GM21619 (cell line): ENCODE measurements around the gene RAET1G.
A peak's percentile ranks its signal among the peaks of the same experiment; 100 is the strongest.
"Not testable (repeated sequence)": the region's sequence is repeated elsewhere in the genome, so short reads cannot be mapped to it uniquely, and the experiment has no call there.

Source experiments
- ATAC-seq: cut with Tn5 transposase; IDR thresholded peaks from one replicate; pipeline ENCODE4 v1.9.1; 2021; ENCODE audit not compliant: unreplicated experiment

Gene RAET1G

DNA sequence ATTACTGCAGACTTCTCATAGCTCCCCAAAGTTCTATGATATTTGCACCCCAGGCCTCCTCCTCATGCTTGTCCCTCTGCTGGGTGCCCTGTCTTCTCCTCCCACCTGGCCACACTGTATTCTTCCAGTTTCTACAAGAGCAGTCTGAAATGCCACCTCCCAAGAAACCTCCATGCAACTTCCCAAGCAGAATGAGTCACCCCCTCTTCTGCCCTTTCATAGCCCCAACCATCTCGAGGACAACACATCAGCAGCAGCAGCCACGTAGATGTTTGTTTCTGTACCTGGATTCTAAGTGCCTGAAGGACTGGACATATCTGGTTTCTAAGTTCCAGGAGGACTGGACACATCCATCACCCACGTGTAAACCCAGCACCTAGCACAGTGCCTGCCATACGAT, 12.3 kb upstream of the RAET1G start:
- ATAC-seq, result no peak

DNA sequence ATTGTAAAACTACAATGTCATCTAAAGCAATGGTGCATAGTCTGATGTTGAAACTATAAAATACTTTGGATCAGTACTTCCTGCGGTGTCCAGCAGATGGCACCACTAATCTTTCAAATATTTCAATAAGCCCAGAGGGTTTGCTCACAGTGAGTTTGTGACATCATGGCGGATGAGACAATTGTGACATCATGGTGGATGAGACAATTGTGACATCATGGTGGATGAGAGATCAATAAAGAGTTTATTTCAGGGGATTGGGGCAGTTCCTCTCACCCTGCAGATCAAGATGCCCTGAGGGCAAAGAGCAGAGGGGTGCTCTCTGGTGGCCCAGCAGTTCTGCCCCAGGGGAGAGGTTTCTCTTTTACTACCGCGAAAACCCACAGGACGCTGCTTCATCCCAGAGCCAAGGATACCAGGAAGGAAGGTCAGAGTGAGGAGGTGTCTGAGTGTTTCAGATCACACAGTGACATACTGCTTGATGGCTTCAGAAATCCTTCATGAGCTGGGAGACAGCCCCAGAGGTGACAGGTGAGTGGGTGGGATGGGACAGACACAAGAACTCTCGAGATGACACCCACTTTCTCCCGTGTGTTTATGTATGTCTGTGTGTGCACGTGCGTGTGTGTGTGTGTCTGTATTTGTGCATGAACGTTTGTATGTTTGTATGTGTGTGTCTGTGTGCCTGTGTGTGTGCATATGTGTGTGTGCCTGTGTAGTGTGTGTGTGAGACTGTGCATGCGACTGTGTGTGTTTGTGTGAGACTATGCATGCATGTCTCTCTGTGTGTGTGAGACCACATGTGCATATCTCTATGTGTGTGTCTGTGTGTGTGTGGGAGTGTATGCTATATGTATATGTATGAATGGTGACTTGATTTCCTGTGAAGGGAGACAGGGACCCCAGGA, 11.6 kb upstream of the RAET1G start:
- no peak for ATAC-seq

DNA sequence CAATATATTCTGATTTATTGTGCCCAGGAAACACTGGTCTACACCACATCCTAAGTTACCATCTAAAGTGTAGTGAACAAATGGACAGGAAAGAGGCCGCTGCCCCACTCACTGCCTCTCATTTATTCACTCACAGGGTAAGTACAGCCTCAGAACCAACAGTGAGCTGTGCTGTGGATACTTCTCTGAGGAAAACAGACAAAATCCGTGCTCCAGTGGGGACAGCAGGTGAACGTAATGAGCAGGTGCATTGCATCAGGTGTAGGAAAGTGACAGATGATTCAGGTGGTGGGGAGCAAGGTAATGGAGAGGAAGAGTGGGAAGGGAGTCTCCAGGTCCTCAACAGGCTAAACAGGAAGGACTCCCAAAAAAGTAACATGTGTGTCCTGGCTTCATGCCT, 10.5 kb upstream of the RAET1G start:
- no peak for ATAC-seq

DNA sequence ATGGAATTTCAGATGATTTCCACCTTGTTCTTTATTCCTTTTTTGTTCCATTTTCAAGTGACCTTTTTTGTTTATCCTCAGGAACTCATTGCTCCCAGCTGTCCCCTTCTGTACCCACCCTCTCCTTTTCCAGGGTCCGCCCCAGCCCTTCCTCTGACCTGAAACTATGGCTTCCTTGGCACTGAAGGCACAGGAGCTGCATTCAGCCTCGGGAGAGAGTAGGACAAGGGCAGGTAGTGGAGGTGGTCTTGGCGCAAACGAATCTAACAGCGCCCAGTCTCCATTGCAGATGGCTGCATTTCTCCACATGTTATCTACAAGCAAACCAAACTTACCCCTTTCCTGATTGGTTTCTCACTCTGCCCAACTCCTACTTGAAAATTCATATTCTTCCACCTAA, 10.1 kb upstream of the RAET1G start:
- no peak for ATAC-seq

DNA sequence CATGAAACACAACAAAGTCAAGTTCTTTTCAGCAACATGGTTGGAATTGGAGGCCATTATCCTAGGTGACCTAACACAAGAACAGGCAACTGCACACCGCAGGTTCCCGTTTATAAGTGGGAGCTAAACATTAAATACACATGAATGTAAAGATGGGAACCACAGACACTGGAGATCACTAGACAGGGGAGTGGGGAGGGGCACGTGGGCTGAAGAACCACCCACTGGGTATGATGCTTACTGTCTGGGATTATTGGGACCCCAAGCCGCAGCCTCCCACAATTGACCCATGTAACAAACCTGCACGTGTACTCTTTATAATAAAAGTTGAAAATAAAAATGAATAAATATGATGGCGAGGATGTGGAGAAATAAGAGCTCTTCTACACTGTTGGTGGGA, 8.6 kb upstream of the RAET1G start:
- ATAC-seq, result no peak

DNA sequence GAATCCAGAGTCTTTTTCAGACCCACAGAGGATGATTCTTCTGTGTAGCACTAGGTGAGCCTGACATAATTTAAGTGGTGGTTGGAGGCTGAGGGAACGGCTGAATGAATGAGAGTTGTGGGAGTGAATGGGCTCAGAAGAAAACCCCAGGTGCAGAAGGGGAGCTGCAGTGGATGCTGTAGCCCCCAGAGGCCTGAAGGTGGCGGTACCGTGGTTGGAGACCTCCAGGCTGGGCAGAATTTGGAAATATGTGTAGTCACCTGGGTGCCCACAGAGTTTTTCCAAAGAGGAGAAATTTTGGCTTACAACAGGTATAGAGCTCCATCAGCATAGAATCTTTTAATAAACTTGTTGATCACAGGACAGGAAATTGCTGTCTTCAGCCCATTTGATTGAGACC, 6.5 kb upstream of the RAET1G start:
- no peak for ATAC-seq

DNA sequence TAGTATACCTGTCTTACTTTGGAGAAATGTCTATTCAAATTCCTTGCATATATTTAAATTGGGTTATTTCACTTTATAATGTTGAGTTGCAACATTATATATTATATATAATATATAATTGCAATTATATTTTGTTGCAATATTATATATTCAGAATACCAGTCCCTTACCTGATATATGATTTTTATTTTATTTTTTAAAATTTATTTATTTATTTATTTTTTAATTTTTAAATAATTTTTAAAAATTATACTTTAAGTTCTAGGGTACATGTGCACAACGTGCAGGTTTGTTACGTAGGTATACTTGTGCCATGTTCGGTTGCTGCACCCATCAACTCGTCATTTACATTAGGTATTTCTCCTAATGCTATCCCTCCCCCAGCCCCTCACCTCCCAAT, 4.1 kb upstream of the RAET1G start:
- not testable (repeated sequence) for ATAC-seq

DNA sequence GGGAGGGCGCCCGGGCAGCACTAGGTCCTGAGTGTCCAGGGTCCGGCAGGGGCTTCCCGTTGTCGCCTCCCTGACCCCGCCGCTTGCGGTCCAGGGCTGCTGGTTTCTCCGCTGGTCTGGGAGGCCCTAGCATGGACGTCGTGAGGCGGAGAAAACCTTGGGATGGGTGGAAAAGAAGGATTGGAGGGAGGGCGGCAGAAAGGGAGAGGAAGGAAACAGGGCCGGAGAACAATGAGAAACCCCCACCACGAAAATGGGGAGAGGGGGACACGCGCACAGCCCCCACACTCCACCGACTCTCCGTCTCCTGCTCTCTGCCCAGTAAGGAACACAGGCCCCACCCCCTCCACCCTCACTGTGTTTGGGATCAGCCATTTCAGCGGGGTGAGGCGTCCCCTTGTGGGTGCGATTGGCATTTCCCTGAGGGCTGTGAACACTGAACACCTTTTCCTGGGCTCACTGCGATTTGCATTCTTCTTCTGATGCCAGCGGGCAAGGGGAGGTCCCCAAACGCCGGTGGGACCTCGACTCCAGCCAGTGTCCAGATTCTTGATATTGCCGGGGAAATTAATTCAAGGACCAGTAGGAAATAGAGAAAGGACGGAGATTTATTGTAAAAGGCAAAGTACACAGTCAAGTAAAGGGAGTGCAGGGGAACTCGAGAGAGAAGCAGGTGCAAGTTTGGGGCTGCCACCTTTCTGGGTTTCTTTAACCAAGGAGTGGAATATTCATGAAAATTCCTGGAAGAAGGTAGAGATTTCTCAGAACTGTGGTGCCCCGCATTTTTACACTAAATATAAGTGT, 3.3 kb upstream of the RAET1G start:
- peak; percentile 72 for ATAC-seq

DNA sequence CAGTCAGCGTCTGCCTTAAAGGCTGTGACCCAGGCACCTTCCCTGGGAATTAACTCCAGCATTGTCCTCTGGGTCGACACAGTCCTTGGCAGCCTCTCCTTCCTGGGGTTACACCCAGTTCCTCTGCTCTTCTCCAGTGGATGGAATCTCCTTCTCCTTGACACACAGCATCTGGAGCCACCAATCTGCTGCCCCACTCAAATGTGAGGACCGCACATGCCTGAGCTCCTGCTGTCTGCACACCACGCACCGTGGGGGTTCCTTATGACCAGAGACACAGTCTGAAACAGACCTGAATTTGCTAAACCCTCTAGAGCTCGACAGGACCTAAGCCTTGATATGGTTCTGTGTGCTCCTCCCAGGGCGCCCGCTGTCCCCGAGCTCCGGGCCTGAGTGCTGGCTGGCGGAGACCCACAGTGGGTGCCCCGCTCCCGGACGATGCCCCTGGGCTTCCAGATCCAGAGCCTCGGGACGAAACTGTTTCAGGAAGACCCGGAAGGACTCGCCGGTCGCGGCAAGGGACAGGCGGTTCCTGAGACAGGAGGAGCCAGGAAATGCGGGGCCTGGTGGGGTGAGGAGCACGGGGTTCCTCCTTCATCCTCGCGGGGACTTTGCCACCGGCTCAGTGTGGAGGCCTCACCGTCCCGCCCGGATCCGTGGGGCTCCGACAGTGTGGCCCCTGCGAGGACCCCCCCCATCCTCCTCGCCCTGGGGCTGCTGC, 2.5 kb upstream of the RAET1G start:
- no peak for ATAC-seq

DNA sequence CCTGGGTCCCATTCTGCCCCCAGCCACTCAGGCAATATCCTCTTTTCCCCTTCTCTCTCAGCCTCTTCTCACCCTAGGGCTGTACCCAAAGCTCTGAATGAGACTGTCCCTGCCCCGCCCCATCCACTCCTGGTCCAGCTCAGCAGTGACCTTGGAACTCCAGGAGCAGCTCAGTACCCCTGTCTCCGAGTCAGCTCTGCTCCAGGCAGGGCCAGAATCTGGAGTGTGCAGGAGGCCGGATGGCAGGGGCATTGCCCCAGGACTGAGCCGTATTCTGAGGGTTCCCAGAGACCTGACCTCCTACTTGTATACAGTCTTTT, 2.0 kb upstream of the RAET1G start:
- ATAC-seq, result no peak

DNA sequence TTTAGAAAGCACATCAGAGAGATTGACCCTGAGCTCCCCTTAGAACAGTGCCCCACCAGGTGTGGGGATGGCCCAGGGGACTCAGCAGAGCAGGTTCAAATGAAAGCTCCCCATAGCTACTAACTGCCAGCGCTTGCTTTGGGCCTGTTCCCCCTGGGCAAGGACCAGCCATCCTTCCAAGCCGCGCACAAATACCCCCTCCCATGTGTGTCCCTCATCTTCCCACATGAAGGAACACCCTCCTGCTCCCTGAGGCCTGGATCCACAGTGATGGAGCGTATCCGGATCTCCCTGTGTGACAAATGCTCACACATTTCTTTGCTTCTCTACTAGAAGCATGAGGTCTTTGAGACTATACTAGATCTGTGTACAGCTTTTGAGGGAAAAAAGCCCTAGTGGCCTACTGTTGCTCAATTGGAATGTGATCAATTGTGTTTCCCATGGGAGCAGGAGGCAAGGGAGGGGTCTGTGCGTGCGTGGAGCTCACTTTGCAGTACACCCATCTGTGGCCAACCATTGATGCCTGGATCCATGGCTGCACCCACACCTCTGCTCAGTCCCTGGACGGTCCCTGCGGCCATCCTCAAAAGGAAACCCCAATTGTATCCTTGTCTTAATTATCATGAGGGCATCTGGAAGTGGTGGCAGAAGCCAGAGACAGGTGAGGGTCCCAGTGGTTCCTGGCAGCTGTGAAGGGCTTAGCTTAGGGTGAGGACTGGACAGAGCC, 1.4 kb upstream of the RAET1G start:
- no peak for ATAC-seq

DNA sequence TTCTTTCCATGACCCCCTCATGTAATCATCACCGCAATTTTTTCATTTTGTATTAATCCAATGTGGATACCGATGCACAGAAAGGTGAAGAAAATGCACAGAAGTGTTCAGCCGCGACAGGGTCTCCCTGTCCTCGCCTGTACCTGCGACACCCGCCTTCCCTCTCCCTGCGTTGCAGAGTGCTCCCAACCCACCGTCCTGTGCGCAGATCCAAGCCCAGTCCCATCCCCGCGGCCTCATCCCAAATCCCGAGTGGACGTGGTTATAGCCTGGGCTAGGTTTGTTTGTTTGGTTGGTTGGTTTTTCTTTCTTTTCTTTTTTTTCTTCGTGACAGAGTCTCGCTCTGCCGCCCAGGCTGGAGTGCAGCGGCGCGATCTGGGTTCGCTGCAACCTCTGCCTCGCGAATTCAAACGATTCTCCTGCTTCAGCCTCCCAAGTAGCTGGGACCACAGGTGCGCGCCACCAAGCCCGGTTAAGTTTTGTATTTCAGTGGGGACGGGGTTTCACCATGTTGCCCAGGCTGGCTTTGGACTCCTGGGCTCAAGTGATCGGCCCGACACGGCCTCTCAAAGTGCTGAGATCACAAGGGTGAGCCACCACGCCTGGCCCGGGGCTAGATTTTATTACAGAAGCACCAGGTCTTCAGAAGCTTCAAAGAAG, 536 bp upstream of the RAET1G start:
- no peak for ATAC-seq

DNA sequence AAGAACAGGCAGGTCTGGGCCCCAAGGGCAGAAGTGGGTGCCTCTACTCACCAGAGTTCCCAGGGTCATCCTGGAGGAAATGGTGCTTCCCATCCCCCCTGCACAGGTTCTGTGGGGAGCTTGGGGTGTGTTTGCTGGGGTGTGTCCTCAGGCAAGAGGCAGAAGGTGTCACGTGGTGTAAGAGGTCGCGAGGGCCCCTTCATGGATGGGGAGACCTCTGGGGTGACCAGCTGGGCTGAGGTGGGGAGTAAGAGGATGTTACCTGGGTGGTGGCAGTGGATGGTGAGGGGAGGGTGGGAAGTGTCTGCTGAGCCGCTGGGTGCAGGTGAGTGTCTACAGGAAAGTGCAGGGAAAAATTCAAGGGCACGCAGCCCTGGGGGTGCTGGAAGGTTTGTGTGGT, 830 bp downstream of the RAET1G start:
- not testable (repeated sequence) for ATAC-seq

DNA sequence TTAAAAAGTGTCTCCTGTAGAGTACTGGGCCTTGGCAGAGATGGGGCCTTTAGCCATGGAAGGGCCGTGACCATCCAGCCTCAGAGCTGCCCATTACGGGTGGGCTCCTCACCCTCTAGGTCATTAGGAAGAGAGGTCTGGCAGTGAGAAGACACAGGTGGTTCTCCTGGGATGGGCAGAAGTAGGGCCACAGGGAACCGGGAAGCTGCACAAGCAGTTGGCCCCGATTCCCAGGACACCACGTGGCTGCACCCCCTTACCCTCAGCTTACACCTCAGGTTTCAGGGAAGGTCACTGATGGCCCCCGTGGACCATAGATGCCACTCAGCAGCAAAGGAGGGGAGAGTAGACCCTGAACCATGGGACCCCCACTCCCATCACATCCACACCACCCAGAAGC, 1.6 kb downstream of the RAET1G start:
- no peak for ATAC-seq

DNA sequence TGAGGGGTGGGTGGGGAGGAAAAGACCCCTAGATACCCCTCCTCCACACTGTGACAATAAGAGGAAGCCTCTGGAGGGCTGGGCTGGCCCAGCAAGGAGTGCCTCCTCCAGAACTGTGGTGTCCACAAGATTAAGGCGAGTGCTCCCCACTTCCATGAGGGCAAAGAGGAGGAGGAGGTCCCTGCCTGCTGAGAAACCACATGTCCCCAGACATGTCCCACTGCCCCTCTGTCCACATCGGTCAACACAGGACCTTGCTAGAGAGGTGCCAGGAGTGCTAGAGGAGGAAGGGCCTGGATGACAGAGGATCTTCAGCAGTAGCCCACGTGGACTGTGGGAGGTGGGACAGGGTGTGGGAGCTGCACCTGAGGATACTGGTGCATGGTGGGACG, 3.1 kb downstream of the RAET1G start:
- ATAC-seq, result no peak

DNA sequence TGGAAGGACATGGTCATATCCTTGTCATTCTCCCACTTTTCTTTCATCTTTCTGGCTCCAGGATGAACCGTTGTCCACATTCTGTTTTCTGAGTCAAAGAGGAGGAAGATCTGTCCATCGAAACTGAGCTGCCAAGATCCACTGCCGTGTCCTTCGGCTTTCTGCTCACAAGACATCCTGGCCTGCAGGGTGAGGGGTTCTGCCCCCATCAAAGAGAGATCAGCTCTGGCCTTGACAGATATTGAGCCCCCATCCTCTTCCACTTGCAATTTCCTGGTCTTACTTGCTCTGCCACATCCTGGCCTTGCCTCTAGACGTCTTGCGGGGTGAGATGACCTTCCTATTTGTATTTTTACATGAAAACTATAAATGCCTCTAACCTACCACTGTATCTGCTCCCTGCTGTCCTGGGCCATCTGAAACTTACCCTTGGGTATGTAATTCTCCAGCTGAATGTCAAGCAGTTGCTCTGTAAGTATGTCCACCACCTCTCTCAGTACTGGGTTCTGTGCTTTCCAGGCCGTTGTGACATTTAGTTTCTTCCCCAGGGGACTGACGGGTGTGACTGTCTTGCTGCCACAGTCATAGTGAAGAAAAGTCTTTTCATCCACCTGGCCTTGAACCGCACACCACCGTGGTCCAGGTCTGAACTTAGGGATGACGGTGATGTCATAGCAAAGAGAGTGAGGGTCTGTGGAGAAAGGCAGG, 3.6 kb downstream of the RAET1G start:
- ATAC-seq, result not testable (repeated sequence)

DNA sequence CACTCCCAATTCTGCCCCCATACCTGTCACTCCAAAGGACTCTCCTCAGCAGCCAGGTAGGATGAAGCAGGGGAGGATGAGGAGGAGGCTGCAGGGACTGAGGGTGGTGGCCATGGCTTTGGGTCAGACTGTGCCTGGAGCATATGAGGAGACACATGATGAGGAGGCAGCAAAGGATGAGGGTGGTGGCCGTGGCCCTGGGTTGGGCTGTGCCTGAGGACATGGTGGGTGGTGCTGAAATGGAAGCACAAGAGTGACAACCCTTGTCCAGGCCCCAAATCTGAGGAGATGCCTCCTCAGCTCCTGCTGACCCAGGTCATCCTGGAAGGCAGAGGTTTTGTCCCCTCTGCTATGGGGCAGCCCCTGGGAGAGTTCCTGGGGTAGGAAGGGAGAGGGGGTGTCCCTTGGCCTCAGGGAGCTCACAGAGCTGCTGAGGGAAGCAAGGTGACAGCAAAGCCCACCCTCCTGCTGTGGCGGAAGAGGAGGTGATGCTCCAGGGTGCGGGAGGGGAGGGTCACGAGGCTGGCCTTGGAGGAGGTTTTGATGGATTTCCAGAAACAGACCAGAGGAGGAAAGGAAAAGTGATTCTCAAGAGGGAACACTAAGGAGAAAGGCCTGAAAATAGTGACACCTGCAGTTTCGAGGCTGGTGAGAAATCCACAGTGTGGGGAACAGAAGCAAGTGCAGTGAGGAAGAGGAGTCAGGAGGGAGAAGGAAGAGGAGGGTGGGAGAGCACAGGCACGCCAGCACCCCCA, 4.6 kb downstream of the RAET1G start:
- no peak for ATAC-seq

DNA sequence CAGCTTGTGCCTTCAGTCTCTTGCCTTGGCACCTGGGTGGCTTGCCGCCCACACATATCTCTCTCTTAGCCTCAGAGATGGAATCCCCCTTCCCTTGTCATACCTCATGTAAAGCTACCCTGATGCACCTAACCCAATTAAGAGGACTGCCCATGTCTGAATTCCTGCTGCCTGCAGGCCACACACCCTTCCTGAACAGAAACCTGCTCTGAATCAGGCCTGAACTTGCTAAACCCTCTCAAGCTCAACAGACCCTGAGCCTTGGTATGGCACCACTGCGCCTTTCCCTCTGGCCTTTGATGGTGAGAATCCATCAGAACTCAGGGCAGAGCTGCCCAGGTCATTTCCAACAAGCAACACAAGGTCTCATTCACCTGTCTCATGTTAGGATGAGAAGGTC, 5.2 kb downstream of the RAET1G start:
- ATAC-seq, result no peak
